HCT116 (cell line): Measurements from ENCODE around the gene CACNA1C. TPM values are rescaled to one million over a fixed set of nuclear protein-coding genes. Genes with fewer than 3 reads are reported as not detected.

Source experiments
- ATAC-seq: fragments of 200-7000 bp; cut with Tn5 transposase; 2 replicates; pipeline ENCODE4 v1.9.1; 2020; ENCODE audit warnings: mild to moderate bottlenecking, moderate library complexity
- BruUV-seq: library from RNA; stranded (reverse); fragments of 400-500 nt; replicated peaks from 2 replicates; lab custom pipeline; 2021; lab: Mats Ljungman, UMichigan
- CTCF ChIA-PET: fragments of 300-600 bp; sonication (Branson Sonifier 250); formaldehyde crosslinking; loops from one replicate; lab custom pipeline; 2021; ENCODE audit warnings: antibody characterized with exemption; lab: Charles Lee
- POLR2A ChIA-PET: fragments of 300-600, 350-600 bp; sonication (Branson Sonifier 250); formaldehyde crosslinking; loops from one replicate; lab custom pipeline; 2021; ENCODE audit warnings: antibody characterized with exemption; lab: Charles Lee
- RAD21 ChIA-PET, 2 experiments: fragments of 300-600 bp; sonication (Branson Sonifier 250); formaldehyde crosslinking; loops; one replicate each; lab custom pipeline; 2023; ENCODE audit warnings: low total read pairs in 2 of 2; ENCODE audit not compliant: uncharacterized antibody in 2 of 2, unreplicated experiment in 2 of 2, low non-redundant PET in 1 of 2; lab: Charles Lee
- DNase-seq: peaks from one replicate; pipeline ENCODE4 v3.0.0-alpha.2; 2010; ENCODE audit warnings: low read depth, low spot score
- H2AFZ ChIP-seq: fragments of 200-600 bp; shearing (Covaris generic), sonication (generic); 2 replicates; pipeline ENCODE4 v1.6.1; 2017; ENCODE audit warnings: low read depth, mixed run types, mixed read lengths, antibody characterized with exemption, low read length; ENCODE audit not compliant: poor library complexity, severe bottlenecking
- H3K27ac ChIP-seq: 2 replicates; pipeline ENCODE4 v1.5.1; 2012; ENCODE audit warnings: low read depth, low read length
- H3K27me3 ChIP-seq: fragments of 200-600 bp; sonication (generic); 2 replicates; pipeline ENCODE4 v1.6.1; 2016; ENCODE audit warnings: mixed run types, low read length, mixed read lengths; ENCODE audit not compliant: insufficient read depth
- H3K36me3 ChIP-seq, 2 experiments: fragments of 200-500 bp in 1 of 2; fragments of 200-600 bp in 1 of 2; sonication (Bioruptor generic) in 1 of 2; sonication (generic) in 1 of 2; 2 replicates each; pipeline versions ENCODE4 v1.5.1 to v1.6.1; 2014 to 2016; ENCODE audit warnings: low read length in 2 of 2, inconsistent platforms in 1 of 2, mixed read lengths in 1 of 2, mixed run types in 1 of 2; ENCODE audit not compliant: insufficient read depth in 2 of 2, control insufficient read depth in 1 of 2
- H3K4me1 ChIP-seq, 2 experiments: fragments of 200-600 bp in 1 of 2; sonication (generic) in 1 of 2; 2 replicates each; pipeline versions ENCODE4 v1.5.1 to v1.6.1; 2012 to 2017; ENCODE audit warnings: low read length in 2 of 2, inconsistent platforms in 1 of 2, mild to moderate bottlenecking in 1 of 2, mixed read lengths in 1 of 2, mixed run types in 1 of 2, moderate library complexity in 1 of 2; ENCODE audit not compliant: insufficient read depth in 2 of 2, control insufficient read depth in 1 of 2
- H3K4me2 ChIP-seq: fragments of 200-600 bp; sonication (generic); 2 replicates; pipeline ENCODE4 v1.6.1; 2017; ENCODE audit warnings: mixed run types, low read length, mixed read lengths
- H3K4me3 ChIP-seq, 2 experiments: fragments of 200-600 bp in 1 of 2; sonication (generic) in 1 of 2; replicated peaks in 1 of 2; 2 replicates each; pipeline ENCODE4 v1.5.1; 2011 to 2016; ENCODE audit warnings: low read length in 2 of 2, control low read depth in 1 of 2, low read depth in 1 of 2, mild to moderate bottlenecking in 1 of 2, mixed read lengths in 1 of 2, mixed run types in 1 of 2
- H3K79me2 ChIP-seq: fragments of 200-600 bp; sonication (generic); 2 replicates; pipeline ENCODE4 v1.6.1; 2017; ENCODE audit warnings: mild to moderate bottlenecking, mixed run types, low read length, moderate library complexity, mixed read lengths; ENCODE audit not compliant: insufficient read depth
- H3K9ac ChIP-seq: fragments of 200-600 bp; sonication (generic); 2 replicates; pipeline ENCODE4 v1.6.1; 2016; ENCODE audit warnings: low read length, mixed read lengths
- H3K9me2 ChIP-seq: fragments of 200-600 bp; sonication (generic), shearing (Covaris generic); 2 replicates; pipeline ENCODE4 v1.6.1; 2017; ENCODE audit warnings: mixed run types, mild to moderate bottlenecking, moderate library complexity; ENCODE audit not compliant: insufficient read depth
- H3K9me3 ChIP-seq, 2 experiments: fragments of 200-500 bp in 1 of 2; fragments of 200-600 bp in 1 of 2; sonication (Bioruptor generic) in 1 of 2; sonication (generic) in 1 of 2; 2 replicates each; pipeline ENCODE4 v1.6.1; 2014 to 2017; ENCODE audit warnings: low read length in 2 of 2, mixed read lengths in 2 of 2, inconsistent platforms in 1 of 2, low read depth in 1 of 2, mild to moderate bottlenecking in 1 of 2, mixed run types in 1 of 2, moderate library complexity in 1 of 2; ENCODE audit not compliant: control insufficient read depth in 1 of 2, insufficient read depth in 1 of 2
- H4K20me1 ChIP-seq: fragments of 200-600 bp; sonication (generic), shearing (Covaris generic); 2 replicates; pipeline ENCODE4 v1.6.1; 2017; ENCODE audit warnings: mixed run types, mild to moderate bottlenecking, moderate library complexity; ENCODE audit not compliant: insufficient read depth
- CBX3 ChIP-seq: IDR thresholded peaks from 2 replicates; pipeline ENCODE4 v1.6.1; 2012; ENCODE audit warnings: low read depth
- CTCF ChIP-seq, 3 experiments: fragments of 200-600 bp in 1 of 3; sonication (generic) in 1 of 3; IDR thresholded peaks in 2 of 3; conservative IDR thresholded peaks in 1 of 3; 2 replicates each; pipeline ENCODE4 v1.5.1; 2012 to 2017; ENCODE audit warnings: low read depth in 2 of 3, low read length in 2 of 3, antibody characterized with exemption in 1 of 3, borderline replicate concordance in 1 of 3, control low read depth in 1 of 3, mild to moderate bottlenecking in 1 of 3, mixed read lengths in 1 of 3, mixed run types in 1 of 3, moderate library complexity in 1 of 3; ENCODE audit not compliant: insufficient read depth in 1 of 3
- EGR1 ChIP-seq: IDR thresholded peaks from 2 replicates; pipeline ENCODE4 v1.6.1; 2012; ENCODE audit warnings: low read depth
- ELF1 ChIP-seq: IDR thresholded peaks from 2 replicates; pipeline ENCODE4 v1.6.1; 2012; ENCODE audit warnings: low read depth, borderline replicate concordance
- FOSL1 ChIP-seq: IDR thresholded peaks from 2 replicates; pipeline ENCODE4 v1.6.1; 2012; ENCODE audit warnings: low read depth
- JUND ChIP-seq: IDR thresholded peaks from 2 replicates; pipeline ENCODE4 v1.6.1; 2012
- POLR2AphosphoS5 ChIP-seq: IDR thresholded peaks from 2 replicates; pipeline ENCODE4 v1.6.1; 2011; ENCODE audit warnings: mild to moderate bottlenecking, low read depth, low read length, moderate library complexity
- SP1 ChIP-seq: IDR thresholded peaks from 2 replicates; pipeline ENCODE4 v1.6.1; 2012; ENCODE audit warnings: low read depth
- SRF ChIP-seq: IDR thresholded peaks from 2 replicates; pipeline ENCODE4 v1.6.1; 2012; ENCODE audit warnings: low read depth
- TCF7L2 ChIP-seq: IDR thresholded peaks from 2 replicates; pipeline ENCODE4 v1.7.0; 2011; ENCODE audit warnings: borderline replicate concordance, inconsistent platforms; ENCODE audit not compliant: insufficient read depth, insufficient read length; ENCODE audit errors: extremely low read depth
- ZFX ChIP-seq: fragments of 450-650 bp; IDR thresholded peaks from 2 replicates; pipeline ENCODE4 v1.6.1; 2017
- ZNF274 ChIP-seq: fragments of 200-500 bp; sonication (Bioruptor generic); IDR thresholded peaks from 2 replicates; pipeline ENCODE4 v1.6.1; 2014; ENCODE audit warnings: mild to moderate bottlenecking, low read depth, low read length, inconsistent platforms
- intact Hi-C: fragments of 100-400 bp; cut with micrococcal nuclease; formaldehyde crosslinking; loops from 2 replicates; pipeline ENCODE4 v1.10.0; 2022
- total RNA-seq: library from RNA; stranded (reverse); gene quantifications from one replicate; pipeline ENCODE4 v1.2.1, GENCODE V29; 2021; ENCODE audit not compliant: unreplicated experiment

CACNA1C gene
- total RNA-seq, 1 experiment from 2014 or later: 0.05 TPM

GRCh38 chr12:2083008-2083407 is 30.2 kb downstream of the CACNA1C start:
- DNase-seq (no peak), ATAC-seq (no peak)
- Histone ChIP-seq H2AFZ (no peak overlapping the region), H3K4me1 (no peaks in the 10 kb centered on the region), H3K79me2 (no peaks in the 10 kb centered on the region), H3K27me3 (peaks cover 3% of the 10 kb centered on the region; the same call in 1 of the 2 replicates), H3K4me3 (no peak overlapping the region), H3K9me2 (no peaks in the 10 kb centered on the region), H4K20me1 (no peaks in the 10 kb centered on the region), H3K9me3 (no peaks in the 10 kb centered on the region), H3K36me3 (no peaks in the 10 kb centered on the region), H3K9ac (no peak overlapping the region), H3K27ac (no peak overlapping the region), H3K4me2 (no peak overlapping the region)
- CTCF ChIA-PET: no interaction called here
- RAD21 ChIA-PET: no interaction called here
- TF ChIP-seq CBX3 (no peak), SP1 (no peak), SRF (no peak), EGR1 (no peak), FOSL1 (no peak), POLR2AphosphoS5 (no peak), TCF7L2 (no peak), CTCF (IDR thresholded peaks at IDR 0.05 in 2 of 3, conservative IDR thresholded peaks at IDR 0.05 in 1 of 3; ENCODE audit: borderline replicate concordance in 1 of 3, insufficient read depth in 1 of 3, low read depth in 2 of 3, low read length in 2 of 3) (no peak), ELF1 (no peak), ZFX (no peak), JUND (no peak), ZNF274 (no peak)
- POLR2A ChIA-PET: no interaction called here
- BruUV-seq: no TSS peak
- intact Hi-C loops: no loop called here
